Measurements from ENCODE around the gene CCDC12.
"Not testable (repeated sequence)": the region's sequence is repeated elsewhere in the genome, so short reads cannot be mapped to it uniquely, and the experiment has no call there.

Gene CCDC12

DNA sequence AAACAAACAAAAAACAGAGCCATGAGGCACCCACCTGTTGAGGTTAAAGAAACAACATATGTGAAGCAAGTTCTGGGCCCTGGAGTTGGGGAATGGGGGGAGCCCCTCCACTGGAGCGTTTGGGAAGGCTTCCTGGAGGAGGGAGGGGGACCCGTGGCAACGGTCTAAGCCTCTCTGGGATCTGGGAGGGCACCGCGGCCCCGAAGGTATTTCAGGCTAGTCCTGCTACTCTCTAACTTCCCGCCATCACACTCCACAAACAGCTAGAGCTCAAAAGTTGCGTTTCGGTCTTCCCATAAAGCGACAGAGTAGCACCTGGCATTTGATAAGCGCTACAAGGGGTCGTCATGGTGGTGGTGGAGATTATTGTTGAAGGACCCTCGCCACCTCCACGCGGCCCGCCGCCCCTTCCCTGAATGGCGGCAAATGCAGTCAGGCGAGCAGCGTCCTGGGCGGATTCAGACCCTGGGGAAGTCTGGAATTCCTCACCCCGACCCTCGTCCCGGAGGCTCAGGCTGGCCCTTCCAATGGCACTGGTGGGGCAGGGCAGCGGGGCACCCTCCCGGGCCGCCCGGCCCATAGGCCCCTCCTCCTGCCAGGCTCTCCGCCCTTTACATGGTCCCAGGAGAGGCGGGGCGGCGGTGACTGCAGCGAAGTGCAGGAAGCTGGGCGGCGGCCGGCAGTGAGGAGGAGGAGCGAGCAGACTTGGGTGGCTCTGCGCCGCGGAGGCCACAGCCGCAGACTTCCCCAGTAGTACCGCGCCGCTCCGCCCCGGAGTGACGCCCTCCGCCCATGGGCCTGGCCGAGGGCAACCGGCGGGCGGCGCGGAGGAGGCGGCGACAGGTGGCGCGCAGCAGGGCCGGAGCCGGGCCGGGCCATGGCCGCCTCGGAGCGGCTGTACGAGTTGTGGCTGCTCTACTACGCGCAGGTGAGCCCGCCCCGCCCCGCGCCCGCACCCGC, 2.7 kb upstream of the CCDC12 start, which contains the start of gene NBEAL2:
Gene NBEAL2 (plus strand): TSS at position 682 of the 960 bp plus-strand sequence. CDS start 196 bp downstream, at position 878.
- peak; percentile 56 for DNase-seq (ENCODE audit: low read depth)

DNA sequence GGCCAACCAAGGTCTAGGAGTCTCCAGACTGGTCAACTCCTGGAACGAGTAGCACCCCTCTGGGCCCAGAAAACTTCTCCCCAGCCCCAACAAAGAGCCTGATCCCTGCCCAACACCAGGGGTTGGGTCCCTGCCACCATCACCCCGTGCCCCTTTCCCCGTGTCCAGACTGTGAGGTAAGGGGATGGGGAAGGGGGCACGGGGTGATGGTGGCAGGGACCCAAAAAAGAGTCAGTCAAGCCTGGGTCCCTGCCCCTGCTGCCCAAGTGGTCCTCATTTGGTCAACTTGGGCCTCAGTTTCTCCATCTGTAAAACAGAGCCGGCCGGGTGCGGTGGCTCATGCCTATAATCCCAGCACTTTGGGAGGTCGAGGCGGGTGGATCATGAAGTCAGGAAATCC, 1.8 kb upstream of the CCDC12 start:
- no peak for DNase-seq (ENCODE audit: low read depth)

DNA sequence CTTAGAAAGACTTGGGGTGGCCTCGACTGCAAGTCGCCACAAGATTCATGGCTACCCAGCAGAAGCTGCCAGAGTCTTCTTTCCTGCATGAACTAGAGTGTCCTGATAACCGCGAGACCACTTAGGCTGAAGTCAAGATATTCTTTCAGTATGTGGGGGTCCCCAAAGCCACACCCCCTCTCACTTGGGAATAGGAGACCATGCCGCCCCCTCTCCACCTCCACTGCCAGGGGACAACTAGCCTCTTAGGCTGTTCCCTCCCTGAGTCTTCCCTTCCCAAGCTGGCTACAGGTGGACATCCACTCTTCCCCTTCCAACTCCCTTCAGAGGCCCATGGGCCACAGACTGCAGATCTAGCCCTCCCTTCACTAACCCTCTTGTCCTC, 1.3 kb upstream of the CCDC12 start:
- DNase-seq (ENCODE audit: low read depth), result no peak

DNA sequence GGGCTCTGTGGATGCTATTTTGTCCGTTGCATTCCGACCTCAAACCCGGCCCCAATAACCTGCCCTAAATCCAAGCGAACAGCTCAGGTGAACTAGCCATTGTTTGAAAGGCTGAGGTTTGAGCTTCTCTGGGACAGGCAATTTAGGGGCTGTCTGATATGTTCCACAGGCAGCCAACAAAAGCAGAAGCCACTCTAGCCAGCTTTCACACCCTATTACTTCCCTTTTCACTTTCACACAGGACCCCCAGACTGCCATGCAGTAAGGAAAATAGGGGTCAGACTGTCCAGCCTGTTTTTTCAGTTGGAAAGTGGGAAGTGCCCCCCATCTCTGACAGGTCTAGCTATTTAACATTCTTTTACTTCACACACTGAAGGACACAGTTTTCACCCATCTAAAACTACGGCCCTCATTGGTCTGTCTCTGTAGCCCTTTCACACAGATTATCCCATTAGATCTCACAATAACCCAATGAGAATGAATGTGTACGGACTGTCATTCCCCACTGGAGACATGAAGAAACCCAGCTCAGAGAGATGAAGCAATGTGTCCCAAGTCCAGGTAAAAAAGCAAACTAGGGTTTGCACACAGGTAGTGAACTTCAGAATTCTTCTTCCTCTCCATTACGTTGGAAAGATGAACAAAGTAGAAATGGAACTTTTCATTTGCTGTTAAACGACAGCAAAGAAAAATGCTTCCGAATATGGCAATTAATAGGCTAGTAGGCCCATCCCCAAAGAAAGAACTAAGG, 1.9 kb downstream of the CCDC12 start:
- DNase-seq (ENCODE audit: low read depth), result no peak

DNA sequence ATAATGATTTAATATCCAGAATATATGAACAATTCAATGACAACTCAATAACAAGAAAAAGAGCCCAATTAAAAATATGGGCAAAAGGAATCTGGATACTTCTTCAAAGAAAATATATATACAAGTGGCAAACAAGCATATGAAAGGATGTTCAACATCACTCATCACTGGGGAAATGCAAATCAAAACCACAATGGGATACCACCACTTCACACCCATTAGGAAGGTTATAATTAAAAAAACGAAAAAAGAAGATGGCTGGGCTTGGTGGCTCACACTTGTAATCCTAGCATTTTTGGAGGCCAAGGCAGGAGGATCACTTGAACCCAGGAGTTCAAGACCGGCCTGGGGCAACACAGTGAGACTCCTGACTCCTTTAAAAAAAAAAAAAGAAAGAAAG, 4.1 kb downstream of the CCDC12 start:
- no peak for DNase-seq (ENCODE audit: low read depth)

DNA sequence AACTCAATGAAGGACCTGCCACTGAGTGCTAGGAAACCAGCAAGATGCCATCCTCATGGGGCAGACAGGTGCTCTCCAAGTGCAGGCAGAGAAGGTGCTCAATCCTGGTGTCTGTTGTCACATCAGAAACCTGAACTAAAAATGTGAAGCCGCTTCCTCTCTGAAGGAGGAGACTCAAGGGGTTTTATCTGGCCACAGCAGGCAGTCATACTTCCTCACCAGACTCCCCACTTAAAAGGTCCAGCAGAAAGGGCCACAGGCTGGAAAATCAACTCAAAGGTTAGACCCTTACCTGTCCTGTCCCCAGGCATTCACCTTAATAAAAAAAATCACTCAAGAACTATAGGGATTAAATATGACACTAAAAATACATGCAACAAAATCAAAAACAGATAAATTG, 4.8 kb downstream of the CCDC12 start:
- no peak for DNase-seq (ENCODE audit: low read depth)

DNA sequence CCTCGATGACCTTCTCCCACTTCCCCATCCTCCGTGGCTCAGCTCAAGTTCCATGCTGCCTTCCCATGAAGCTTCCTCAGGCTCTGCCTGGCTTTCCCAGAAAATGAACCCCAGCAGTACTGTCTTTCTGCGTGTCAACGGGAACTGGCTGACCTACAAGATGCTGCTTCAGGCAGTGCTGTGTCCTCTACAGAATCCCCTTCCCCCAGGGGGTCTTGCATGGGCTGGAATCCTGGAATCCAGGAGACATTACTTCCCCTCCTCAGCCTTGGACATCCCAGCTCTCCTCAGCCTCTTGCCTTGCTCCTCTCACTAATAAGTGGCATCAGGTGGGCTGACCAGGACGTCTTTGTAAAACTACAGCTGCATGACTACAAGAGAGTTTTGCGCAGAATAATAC, 5.4 kb downstream of the CCDC12 start:
- no peak for DNase-seq (ENCODE audit: low read depth)

DNA sequence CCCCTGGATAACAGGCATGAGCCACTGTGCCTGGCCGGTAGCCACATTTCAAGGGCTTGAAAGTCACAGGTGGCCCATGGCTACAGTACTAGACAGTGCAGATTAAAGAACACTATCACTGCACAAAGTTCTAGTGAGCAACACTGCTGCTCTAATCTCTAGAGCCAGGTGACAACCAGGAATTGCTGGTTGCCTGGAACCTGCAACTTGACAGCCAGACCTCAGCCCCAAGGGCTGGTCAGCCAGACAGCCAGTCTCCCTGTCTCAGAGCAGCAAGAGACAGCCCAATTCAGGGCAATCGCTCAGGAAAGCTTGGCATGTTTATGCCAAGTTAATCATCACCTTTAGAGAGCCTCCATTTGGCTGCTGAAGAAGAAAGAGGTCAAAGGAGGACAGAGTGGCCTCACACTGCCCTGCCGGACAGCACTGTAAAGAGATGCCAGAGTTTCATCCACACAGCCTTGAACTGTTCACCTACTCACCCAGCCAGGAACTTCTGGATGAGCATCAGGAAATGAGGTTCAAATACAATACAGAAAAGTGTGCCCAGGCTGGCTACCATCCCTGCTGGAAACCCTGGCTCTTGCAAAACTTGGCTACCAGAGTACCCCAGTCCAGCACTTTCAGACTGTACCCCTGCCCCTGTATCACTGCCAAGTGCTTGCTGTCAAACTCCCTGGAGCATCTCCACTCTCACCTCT, 6.0 kb downstream of the CCDC12 start:
- DNase-seq (ENCODE audit: low read depth), result no peak

DNA sequence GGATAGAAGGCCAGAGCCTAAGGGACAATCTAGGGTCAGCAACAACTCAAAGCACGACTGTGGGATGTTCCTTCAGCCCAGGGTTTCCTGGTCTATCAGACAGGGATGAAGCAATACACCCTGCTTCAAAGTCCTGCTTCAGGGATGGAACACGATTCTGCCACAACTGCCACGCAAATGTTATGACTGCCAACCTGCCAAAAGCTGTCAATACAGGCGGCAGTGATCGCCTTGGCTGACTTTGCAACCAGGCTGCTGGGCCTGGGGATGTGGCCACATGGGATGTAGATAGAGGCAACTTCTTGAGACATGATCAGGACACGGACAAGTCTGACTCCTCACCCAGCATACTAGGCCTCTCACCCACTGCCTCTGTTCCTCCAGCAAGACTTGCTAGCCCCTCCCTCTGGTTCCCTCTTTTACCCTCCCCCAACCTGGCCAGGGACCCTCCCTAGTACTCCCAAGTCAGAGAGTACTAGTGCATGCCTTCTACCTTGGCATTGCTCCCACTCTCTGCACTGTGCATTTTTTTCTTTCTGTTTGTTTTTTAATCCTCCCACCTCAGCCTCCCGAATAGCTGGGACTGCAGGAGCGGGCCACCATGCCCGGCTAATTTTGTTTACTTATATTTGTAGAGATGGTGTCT, 7.6 kb downstream of the CCDC12 start:
- no peak for DNase-seq (ENCODE audit: low read depth)

DNA sequence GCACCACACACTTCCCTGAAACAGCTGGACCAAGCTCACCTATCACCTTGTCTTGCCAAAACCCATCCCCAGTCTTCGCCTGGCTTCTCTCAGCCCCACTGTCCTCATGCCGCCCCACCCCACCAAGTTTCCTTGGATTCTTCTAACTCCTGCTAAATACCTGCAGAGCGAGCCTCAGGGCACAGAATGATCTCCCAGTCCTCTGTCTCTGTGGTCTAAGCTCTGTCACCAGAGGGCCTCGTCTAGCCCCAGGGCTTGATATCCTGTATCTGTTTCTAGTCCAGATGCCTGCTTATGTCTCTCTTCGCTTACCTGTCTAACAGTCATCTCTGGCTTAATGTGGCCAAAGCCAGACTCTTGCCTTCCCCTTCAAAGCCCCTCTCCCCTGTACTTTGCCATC, 9.7 kb downstream of the CCDC12 start:
- no peak for DNase-seq (ENCODE audit: low read depth)

DNA sequence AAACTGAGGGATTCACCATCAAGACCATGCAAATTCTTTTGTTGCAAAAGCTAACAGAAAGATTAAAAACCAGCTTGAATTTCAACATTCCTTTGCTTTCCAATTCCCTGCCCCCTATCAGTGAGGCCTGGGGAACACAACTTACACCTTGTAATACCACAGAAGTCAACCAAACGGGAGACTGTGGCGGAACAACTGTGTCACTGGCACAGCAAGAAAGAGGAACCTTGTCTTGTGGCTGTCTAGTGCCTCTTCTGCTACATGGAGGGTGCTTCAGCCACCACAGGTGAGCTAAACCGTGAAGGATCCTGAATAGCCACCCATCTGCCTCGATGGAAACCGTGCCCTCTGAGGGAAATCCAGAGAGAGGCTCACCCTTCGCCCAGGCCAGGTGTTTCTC, 11.4 kb downstream of the CCDC12 start:
- no peak for DNase-seq (ENCODE audit: low read depth)

DNA sequence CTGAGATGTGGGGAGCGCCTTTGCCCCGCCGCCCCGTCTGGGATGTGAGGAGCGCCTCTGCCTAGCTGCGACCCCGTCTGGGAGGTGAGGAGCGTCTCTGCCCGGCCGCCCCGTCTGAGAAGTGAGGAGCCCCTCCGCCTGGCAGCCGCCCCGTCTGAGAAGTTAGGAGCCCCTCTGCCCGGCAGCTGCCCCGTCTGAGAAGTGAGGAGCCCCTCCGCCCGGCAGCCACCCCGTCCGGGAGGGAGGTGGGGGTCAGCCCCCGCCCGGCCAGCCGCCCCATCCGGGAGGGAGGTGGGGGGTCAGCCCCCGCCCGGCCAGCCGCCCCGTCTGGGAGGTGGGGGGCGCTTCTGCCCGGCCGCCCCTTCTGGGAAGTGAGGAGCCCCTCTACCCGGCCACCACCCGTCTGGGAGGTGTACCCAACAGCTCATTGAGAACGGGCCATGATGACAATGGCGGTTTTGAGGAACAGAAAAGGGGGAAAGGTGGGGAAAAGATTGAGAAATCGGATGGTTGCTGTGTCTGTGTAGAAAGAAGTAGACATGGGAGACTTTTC, 12.4 kb downstream of the CCDC12 start:
- DNase-seq (ENCODE audit: low read depth), result not testable (repeated sequence)

DNA sequence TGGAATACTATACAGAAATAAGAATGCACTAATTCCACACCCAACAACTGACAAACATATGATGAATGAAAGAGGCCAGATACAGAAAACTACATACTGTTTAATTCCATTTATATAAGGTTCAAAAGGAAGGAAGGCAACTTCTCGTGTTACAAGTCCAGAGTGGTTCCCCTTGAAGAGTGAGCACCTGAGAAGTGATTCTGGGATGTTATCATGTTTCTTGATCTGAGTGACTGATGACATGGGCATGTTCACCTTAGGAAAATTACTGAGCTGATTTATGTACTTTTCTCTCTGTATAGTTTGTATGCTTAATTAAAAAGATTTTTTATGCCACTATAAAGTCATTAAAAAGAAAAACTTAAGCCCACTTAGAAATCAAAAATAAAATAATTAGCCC, 13.6 kb downstream of the CCDC12 start:
- no peak for DNase-seq (ENCODE audit: low read depth)

DNA sequence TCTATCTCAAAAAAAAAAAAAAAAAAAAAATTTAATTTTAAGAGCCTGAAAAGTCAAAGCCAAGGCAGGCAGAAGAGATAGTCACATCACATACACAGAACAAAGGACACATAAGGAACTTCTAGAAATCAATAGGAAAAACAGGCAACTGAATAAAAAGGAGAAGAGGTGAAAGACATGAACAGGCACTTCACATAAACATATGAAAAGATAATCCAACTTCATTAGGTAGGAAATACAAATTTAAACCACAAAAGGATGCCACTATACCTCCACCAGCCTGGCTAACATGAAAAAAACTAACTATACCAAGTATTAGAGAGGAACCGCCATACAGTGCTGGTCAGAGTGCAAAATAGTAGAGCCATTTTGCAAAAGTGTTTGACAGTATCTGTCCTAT, 14.1 kb downstream of the CCDC12 start:
- no peak for DNase-seq (ENCODE audit: low read depth)

DNA sequence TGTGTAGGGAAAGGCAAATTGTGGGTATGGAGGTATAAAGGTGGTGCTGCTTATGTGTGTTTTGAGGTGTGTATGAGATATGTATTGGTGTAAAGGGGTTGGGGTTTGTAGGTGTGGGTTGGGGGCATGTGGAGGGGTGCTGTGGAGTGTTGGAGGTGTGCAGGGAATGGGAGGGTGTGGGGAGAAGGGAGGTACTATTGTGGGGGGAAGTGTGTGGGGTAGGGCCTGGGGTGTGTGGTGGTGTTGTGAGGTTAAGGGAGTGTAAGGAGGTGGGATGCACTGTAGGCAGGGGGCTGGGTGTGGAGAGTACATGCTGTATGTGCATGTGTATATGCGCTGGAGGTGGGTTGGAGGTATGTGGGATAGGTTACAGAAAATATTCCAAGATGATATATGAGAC, 15.7 kb downstream of the CCDC12 start:
- DNase-seq (ENCODE audit: low read depth), result no peak

DNA sequence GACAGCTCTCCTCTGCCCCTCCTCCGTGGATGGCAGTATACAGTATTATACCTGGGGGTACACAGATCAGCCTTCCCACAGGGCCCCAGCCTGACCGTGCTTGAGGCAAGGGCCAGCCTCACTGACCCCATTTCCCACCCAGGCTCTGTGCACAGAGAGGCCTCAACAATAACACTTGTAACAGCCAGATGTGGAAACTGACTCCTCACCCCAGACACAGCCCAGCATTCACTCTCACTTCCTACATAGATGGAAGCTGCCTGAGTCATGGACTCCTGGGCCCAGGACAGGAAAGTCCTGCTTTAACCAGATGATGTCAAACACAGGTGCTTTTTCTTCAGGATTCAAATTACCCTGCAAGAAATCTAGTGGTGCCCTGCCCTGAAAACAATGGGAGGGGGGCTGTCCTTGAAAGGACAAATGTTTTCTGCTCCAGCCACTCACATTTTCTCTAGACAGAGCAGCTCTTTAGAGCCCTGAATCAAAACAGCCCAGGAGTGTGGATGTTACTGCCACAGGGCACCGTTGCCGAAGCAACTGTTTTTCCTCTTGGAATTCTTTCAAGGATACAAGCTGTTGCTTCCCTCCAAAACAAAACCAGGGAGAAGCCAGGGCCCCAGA, 16.4 kb downstream of the CCDC12 start:
- DNase-seq (ENCODE audit: low read depth), result no peak

DNA sequence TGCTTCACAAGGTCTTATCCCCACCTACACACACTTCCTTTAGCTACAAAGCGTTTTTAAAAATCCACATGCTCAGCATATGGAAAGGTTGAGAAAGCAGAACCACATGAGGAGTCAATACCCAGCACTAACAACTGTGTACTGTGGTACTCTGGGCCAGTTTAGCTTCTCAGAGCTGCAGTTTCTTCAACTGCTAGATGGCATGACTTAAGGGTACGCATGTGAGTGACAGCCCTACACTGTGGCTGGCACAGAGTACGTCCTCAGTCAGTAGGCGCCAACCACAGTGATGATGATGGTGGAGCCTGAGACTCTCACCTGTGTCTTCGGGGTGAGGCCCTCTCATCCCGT, 17.4 kb downstream of the CCDC12 start:
- DNase-seq (ENCODE audit: low read depth), result no peak

DNA sequence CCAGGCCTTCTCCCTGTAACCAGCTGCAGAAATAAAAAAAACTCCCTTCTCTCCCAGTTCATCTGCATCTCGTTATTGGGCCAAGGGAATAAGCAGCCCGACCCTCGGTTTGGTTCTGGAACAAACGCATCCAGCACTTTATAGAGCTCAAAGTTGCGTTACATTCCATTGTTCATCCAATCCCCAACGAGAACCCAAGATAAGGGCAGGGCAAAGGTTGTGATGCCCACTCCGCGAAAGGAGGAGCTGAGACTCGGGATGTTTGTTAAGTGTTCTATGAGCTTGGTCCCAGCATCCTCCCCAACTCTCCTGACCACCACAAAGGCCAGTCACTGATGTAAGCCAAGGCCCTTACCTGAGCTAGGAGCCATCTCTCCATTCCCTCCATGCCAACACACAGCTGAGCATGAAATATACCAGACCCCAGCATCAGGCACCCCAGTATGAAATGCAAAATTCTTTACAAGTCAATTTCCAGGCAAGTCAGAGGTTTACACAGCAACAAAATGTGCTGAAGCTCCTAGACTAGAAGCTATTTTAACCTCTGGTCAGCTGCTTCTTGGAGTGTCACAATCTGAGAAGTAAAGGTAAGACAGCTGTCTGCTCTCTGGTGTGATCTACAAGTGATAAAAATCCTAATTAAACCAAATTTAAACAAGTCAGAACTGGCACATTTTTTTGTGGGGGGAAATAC, 17.9 kb downstream of the CCDC12 start:
- no peak for DNase-seq (ENCODE audit: low read depth)

DNA sequence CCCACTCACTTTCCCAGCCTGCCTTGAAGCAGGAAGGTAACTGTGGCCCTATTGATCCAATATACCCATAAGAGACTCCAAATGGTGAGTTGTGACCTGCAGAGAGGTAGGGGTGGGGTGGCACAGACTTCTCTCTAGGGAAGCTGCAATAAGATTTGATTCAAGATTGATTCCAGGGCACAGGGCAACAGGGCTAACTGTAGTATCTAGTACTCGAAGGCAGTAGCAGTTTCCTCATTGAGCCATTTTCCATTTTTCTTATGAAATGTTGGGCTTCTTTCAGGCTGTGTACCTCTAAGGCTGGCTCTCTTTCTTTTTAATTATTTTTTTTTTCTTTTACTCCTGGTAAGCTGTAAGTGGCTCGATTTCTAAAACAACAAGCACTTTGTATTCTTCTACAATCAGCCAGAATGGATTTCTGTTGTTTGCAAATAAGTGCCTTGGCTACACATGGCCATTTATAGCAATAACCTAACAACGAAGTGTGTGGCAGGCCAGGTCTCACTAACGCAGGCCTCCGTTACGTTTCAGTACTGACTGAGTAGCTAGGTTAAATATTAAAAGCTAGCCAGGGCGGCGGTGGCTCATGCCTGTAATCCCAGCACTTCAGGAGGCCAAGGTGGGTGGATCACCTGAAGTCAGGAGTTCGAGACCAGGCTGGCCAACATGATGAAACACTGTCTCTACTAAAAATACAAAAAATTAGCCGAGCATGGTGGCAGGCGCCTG, 19.3 kb downstream of the CCDC12 start:
- no peak for DNase-seq (ENCODE audit: low read depth)

DNA sequence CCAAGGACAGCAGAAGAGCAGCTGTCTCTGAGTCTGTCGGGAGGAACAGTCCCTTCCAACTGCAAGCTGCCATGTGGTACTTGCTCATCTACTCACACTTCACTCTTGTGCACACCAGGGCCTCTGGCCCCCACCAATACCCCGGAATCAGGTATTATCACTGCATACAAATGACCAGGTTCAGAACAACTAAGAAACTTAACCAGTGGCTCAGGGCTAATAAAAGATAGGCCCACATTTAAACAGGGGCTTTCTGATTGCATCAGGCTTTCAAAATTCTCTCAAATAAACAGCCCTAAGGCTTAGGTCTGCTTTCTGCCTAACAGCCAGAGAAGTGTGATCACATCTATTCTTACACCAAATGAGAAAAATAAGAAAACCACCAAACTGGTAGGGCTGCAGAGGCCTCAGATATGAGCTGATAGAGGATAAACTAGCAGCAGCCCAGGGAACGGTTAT, 20.7 kb downstream of the CCDC12 start:
- DNase-seq (ENCODE audit: low read depth), result no peak

All from HS-27A (cell line).